CD14-positive monocyte (primary cell): ENCODE data around the gene GNRHR. TPM values are rescaled to one million over a fixed set of nuclear protein-coding genes. Genes with fewer than 3 reads are reported as not detected.

Experiments
- DNase-seq, 3 donors: peaks; one replicate each; pipeline ENCODE4 v3.0.0-alpha.2; 2011 to 2022
- H2AFZ ChIP-seq: 2 replicates; pipeline ENCODE4 v1.6.0; 2012; ENCODE audit warnings: mild to moderate bottlenecking, low read depth, low read length, inconsistent platforms; ENCODE audit not compliant: insufficient read depth, poor library complexity, severe bottlenecking
- H3K27ac ChIP-seq, 2 donors: 1 replicate in 1 of 2; 2 replicates in 1 of 2; pipeline ENCODE4 v1.5.1; 2012 to 2013; ENCODE audit warnings: low read length in 2 of 2, control low read depth in 1 of 2, inconsistent platforms in 1 of 2, low read depth in 1 of 2, mild to moderate bottlenecking in 1 of 2
- H3K27me3 ChIP-seq, 2 donors: one replicate each; pipeline versions ENCODE4 v1.6.0 to v1.6.1; 2011 to 2013; ENCODE audit warnings: low read length in 2 of 2; ENCODE audit not compliant: control insufficient read depth in 2 of 2, insufficient read depth in 2 of 2
- H3K36me3 ChIP-seq, 2 donors: replicated peaks in 1 of 2; 1 replicate in 1 of 2; 2 replicates in 1 of 2; pipeline versions ENCODE4 v1.5.1 to v1.6.1; 2012 to 2013; ENCODE audit warnings: low read length in 2 of 2, control low read depth in 1 of 2, inconsistent platforms in 1 of 2, mild to moderate bottlenecking in 1 of 2; ENCODE audit not compliant: insufficient read depth in 2 of 2, control insufficient read depth in 1 of 2
- H3K4me1 ChIP-seq, 2 donors: 1 replicate in 1 of 2; 2 replicates in 1 of 2; pipeline versions ENCODE4 v1.5.1 to v1.6.1; 2012 to 2013; ENCODE audit warnings: low read length in 2 of 2, control low read depth in 1 of 2, inconsistent platforms in 1 of 2, mild to moderate bottlenecking in 1 of 2, moderate library complexity in 1 of 2; ENCODE audit not compliant: insufficient read depth in 2 of 2, control insufficient read depth in 1 of 2
- H3K4me2 ChIP-seq: replicated peaks from 2 replicates; pipeline ENCODE3; 2012; ENCODE audit warnings: low read length, moderate library complexity, mild to moderate bottlenecking; ENCODE audit not compliant: poor library complexity, severe bottlenecking; ENCODE audit errors: extremely low read depth
- H3K4me3 ChIP-seq, 3 experiments: fragments of 200-600 bp in 1 of 3; sonication (generic) in 1 of 3; replicated peaks in 1 of 3; 1 replicate in 2 of 3; 2 replicates in 1 of 3; pipeline ENCODE4 v1.5.1; 2011 to 2013; ENCODE audit warnings: low read length in 3 of 3, mild to moderate bottlenecking in 3 of 3, control low read depth in 2 of 3, low read depth in 2 of 3, inconsistent platforms in 1 of 3, moderate library complexity in 1 of 3
- H3K79me2 ChIP-seq: 2 replicates; pipeline ENCODE4 v1.6.0; 2012; ENCODE audit warnings: mild to moderate bottlenecking, control low read depth, inconsistent platforms, low read length, moderate library complexity; ENCODE audit not compliant: insufficient read depth
- H3K9ac ChIP-seq: 2 replicates; pipeline ENCODE4 v1.6.0; 2017; ENCODE audit warnings: low read length, mild to moderate bottlenecking; ENCODE audit not compliant: insufficient read depth, poor library complexity, severe bottlenecking
- H3K9me3 ChIP-seq, 2 donors: replicated peaks in 1 of 2; 1 replicate in 1 of 2; 2 replicates in 1 of 2; pipeline versions ENCODE4 v1.5.1 to v1.6.1; 2012 to 2013; ENCODE audit warnings: low read length in 2 of 2, control low read depth in 1 of 2; ENCODE audit not compliant: control insufficient read depth in 1 of 2, insufficient read depth in 1 of 2
- H4K20me1 ChIP-seq: 2 replicates; pipeline ENCODE4 v1.6.0; 2012; ENCODE audit warnings: mild to moderate bottlenecking, low read length, control low read depth, moderate library complexity; ENCODE audit not compliant: insufficient read depth
- H3K27ac Mint-ChIP-seq, 7 donors: one replicate each; pipeline ENCODE4 v1.8.0; 2020; ENCODE audit warnings: mild to moderate bottlenecking in 7 of 7, mixed read lengths in 7 of 7, moderate library complexity in 6 of 7, inconsistent platforms in 2 of 7
- H3K27me3 Mint-ChIP-seq, 3 donors: one replicate each; pipeline ENCODE4 v1.8.0; 2021 to 2022; ENCODE audit warnings: low read depth in 3 of 3, mild to moderate bottlenecking in 3 of 3, mixed read lengths in 3 of 3, moderate library complexity in 3 of 3, inconsistent platforms in 1 of 3
- H3K36me3 Mint-ChIP-seq, 2 donors: one replicate each; pipeline ENCODE4 v1.8.0; 2020; ENCODE audit warnings: mixed read lengths in 2 of 2, inconsistent platforms in 1 of 2, mild to moderate bottlenecking in 1 of 2
- H3K4me1 Mint-ChIP-seq: one replicate; pipeline ENCODE4 v1.8.0; 2020; ENCODE audit warnings: mild to moderate bottlenecking, mixed read lengths
- H3K4me3 Mint-ChIP-seq, 2 donors: one replicate each; pipeline ENCODE4 v1.8.0; 2020; ENCODE audit warnings: mild to moderate bottlenecking in 2 of 2, mixed read lengths in 2 of 2, moderate library complexity in 1 of 2
- H3K9me3 Mint-ChIP-seq, 7 donors: one replicate each; pipeline ENCODE4 v1.8.0; 2020 to 2022; ENCODE audit warnings: mixed read lengths in 7 of 7, mild to moderate bottlenecking in 6 of 7, moderate library complexity in 6 of 7, inconsistent platforms in 2 of 7
- WGBS: methylation state at CpG from one replicate; pipeline ENCODE4 v1.1.5; 2013; ENCODE audit warnings: missing lambda C conversion rate; ENCODE audit not compliant: insufficient coverage; 5-methylcytosine and 5-hydroxymethylcytosine counted together
- intact Hi-C, 2 donors: fragments of 100-400 bp; cut with micrococcal nuclease; formaldehyde crosslinking; loops; one replicate each; pipeline versions ENCODE4 v1.15.0 to v1.15.1; 2023
- polyA plus RNA-seq, 3 donors: library from polyadenylated mRNA; depleted of rRNA in 1 of 3; unstranded in 2 of 3; stranded (reverse) in 1 of 3; fragments of 300-500 nt in 2 of 3; fragments of >200 nt in 1 of 3; fragmentation: Illumina TruSeq in 2 of 3; gene quantifications; 1 replicate in 2 of 3; 2 replicates in 1 of 3; pipeline ENCODE4 v1.2.3, GENCODE V29; 2012 to 2021
- TF ChIP-seq, protein P1 (sequence below): fragments of 200-600 bp; IDR thresholded peaks from one replicate; pipeline ENCODE4 v1.8.0; 2022; ENCODE audit warnings: antibody characterized with exemption, mild to moderate bottlenecking

GNRHR gene
- polyA plus RNA-seq, 3 donors: not detected

DNA sequence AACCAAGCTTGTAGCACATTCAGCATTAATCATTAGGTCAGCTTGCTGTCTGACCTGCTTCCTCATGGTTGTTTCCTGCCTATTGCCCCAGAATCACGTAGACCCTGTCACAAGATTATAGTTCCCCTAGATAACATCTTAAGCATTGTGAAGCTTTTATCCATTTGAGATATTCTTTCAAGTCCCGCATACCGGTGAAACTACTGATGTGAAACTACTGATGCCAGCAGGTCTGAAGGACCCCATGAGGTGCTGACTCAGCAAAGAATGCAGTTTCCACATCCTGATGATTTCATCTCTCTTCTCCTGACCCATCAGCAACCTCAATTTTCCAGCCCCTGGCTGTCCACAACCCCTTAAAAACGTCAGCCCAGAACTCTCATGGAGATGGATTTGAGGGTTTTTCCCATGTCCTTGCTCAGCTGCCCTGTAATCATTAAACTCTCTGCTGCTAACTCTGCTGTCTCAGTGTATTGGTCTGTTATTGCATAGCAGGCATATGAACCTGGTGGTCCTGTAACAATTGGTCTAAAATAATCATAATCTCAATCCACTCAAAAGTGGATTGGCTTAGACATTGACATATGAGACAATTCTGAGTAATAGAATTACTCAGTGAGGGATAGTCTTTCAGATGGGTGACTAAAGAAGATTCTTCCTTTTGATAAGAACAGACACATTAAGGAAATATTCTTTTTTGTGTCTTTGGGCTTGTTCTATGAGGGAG, 26.9 kb downstream of the GNRHR start:
- peaks cover 0 to 3% of the 10 kb centered on the region in 2 donors for H3K36me3 Mint-ChIP-seq
- peak in 1 of 3 donors; percentile 25 for DNase-seq
- no peaks in the 10 kb centered on the region for H3K9me3 ChIP-seq
- no peaks in the 10 kb centered on the region for H3K27me3 ChIP-seq
- no peak overlapping the region for H2AFZ ChIP-seq
- TF ChIP-seq, protein P1, sequence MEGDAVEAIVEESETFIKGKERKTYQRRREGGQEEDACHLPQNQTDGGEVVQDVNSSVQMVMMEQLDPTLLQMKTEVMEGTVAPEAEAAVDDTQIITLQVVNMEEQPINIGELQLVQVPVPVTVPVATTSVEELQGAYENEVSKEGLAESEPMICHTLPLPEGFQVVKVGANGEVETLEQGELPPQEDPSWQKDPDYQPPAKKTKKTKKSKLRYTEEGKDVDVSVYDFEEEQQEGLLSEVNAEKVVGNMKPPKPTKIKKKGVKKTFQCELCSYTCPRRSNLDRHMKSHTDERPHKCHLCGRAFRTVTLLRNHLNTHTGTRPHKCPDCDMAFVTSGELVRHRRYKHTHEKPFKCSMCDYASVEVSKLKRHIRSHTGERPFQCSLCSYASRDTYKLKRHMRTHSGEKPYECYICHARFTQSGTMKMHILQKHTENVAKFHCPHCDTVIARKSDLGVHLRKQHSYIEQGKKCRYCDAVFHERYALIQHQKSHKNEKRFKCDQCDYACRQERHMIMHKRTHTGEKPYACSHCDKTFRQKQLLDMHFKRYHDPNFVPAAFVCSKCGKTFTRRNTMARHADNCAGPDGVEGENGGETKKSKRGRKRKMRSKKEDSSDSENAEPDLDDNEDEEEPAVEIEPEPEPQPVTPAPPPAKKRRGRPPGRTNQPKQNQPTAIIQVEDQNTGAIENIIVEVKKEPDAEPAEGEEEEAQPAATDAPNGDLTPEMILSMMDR: no peak
- WGBS: 45% methylated on average over 3 of the region's 4 CpGs
- H3K27ac ChIP-seq: no peak overlapping the region
- H3K79me2 ChIP-seq: no peaks in the 10 kb centered on the region
- intact Hi-C loops: no loop called here
- H3K36me3 ChIP-seq: no peaks in the 10 kb centered on the region
- no peak overlapping the region for H3K4me2 ChIP-seq
- H3K27ac Mint-ChIP-seq: peak overlapping the region in 2 of 7 donors; percentile 29 to 52
- H4K20me1 ChIP-seq: no peaks in the 10 kb centered on the region
- no peak overlapping the region for H3K4me3 Mint-ChIP-seq
- peaks cover 9% of the 10 kb centered on the region for H3K4me1 Mint-ChIP-seq
- H3K9ac ChIP-seq: no peak overlapping the region
- H3K9me3 Mint-ChIP-seq: peaks cover 2 to 15% (median 5%) of the 10 kb centered on the region in 7 donors
- H3K4me3 ChIP-seq: no peak overlapping the region
- no peaks in the 10 kb centered on the region for H3K4me1 ChIP-seq
- no peaks in the 10 kb centered on the region for H3K27me3 Mint-ChIP-seq

DNA sequence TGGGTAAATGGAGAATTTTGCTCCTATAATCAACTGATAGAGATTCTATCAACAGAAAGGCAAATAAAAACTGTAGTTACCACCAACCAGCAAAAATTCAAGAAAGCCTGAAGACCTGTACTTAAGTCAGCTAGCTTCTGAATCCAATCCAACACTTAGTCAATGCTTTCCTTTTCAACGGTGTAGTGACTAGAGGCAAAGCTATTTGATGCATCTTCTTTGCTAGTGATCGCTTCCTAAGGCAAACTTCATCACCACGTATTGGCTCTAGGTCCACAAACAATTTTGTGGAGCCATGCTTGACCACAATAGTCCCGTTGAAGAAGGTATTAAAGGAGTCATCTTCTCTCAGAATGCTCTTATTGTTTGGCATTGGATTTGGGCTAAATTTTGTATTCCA, 28.2 kb downstream of the GNRHR start:
- TF ChIP-seq, protein P1: no peak
- intact Hi-C loops: no loop called here
- Mint-ChIP-seq H3K36me3 (peaks cover 4 to 5% of the 10 kb centered on the region in 2 donors), H3K27ac (no peak overlapping the region), H3K27me3 (no peaks in the 10 kb centered on the region), H3K4me1 (peaks cover 9% of the 10 kb centered on the region), H3K9me3 (peaks cover 2 to 15% (median 5%) of the 10 kb centered on the region in 7 donors), H3K4me3 (no peak overlapping the region)
- no peak overlapping the region for H3K4me2 ChIP-seq
- H3K4me3 ChIP-seq: no peak overlapping the region
- H4K20me1 ChIP-seq: no peaks in the 10 kb centered on the region
- no peak overlapping the region for H2AFZ ChIP-seq
- H3K36me3 ChIP-seq: no peaks in the 10 kb centered on the region
- no peak for DNase-seq
- 94% methylated on average over 3 of the region's 4 CpGs for WGBS
- no peaks in the 10 kb centered on the region for H3K9me3 ChIP-seq
- no peak overlapping the region for H3K9ac ChIP-seq
- no peaks in the 10 kb centered on the region for H3K4me1 ChIP-seq
- no peaks in the 10 kb centered on the region for H3K27me3 ChIP-seq
- no peak overlapping the region for H3K27ac ChIP-seq
- no peaks in the 10 kb centered on the region for H3K79me2 ChIP-seq
